Stimulated activated CD4-positive, alpha-beta T cell treated with anti-CD3 and anti-CD28 coated beads, Interleukin-12 subunit alpha, Interleukin-12 subunit beta, amount 100 ng/mL, for 48 hours (primary cell): ENCODE data around the gene POU5F1.

ENCODE experiments used
- DNase-seq, 3 donors: peaks; one replicate each; pipeline ENCODE4 v3.0.0-alpha.2; 2020; ENCODE audit warnings: low read depth in 2 of 3, low spot score in 1 of 3

The POU5F1 gene

GRCh38 chr6:31116661-31117385 lies 53.7 kb downstream of the POU5F1 start:
- DNase-seq, result no peak

GRCh38 chr6:31115941-31116560 lies 54.4 kb downstream of the POU5F1 start:
- no peak for DNase-seq

GRCh38 chr6:31114970-31115849 lies 55.3 kb downstream of the POU5F1 start:
- DNase-seq, result no peak

- DNase-seq, result no peak
Measured at GRCh38 chr6:31114541-31114878, 56.0 kb downstream of the POU5F1 start, which contains the start of gene PSORS1C1. TSS of gene PSORS1C1 (plus strand) at chr6:31114800. CDS start at chr6:31129633, 14,833 bp downstream.
